Upper lobe of left lung (tissue), 4 donors: ENCODE measurements around the gene NCOR2.

Source experiments
- EP300 ChIP-seq, 4 donors: sonication (generic); formaldehyde crosslinking; IDR thresholded peaks; one replicate each; pipeline ENCODE4 v1.5.1; 2017; ENCODE audit warnings: antibody characterized with exemption in 4 of 4, control low read depth in 2 of 4
- POLR2A ChIP-seq, 4 donors: fragments of 450-650 bp; IDR thresholded peaks; one replicate each; pipeline ENCODE4 v1.5.1; 2016 to 2017; ENCODE audit warnings: antibody characterized with exemption in 4 of 4, mild to moderate bottlenecking in 2 of 4
- POLR2AphosphoS5 ChIP-seq, 2 donors: sonication (generic); formaldehyde crosslinking; IDR thresholded peaks; one replicate each; pipeline ENCODE4 v1.5.1; 2017; ENCODE audit warnings: antibody characterized with exemption in 2 of 2
- TF ChIP-seq, protein P1 (sequence below), 6 experiments: fragments of 450-650 bp in 4 of 6; fragments of 200-600 bp in 2 of 6; sonication (generic) in 2 of 6; IDR thresholded peaks; one replicate each; pipeline ENCODE4 v1.5.1; 2016 to 2019; ENCODE audit warnings: antibody characterized with exemption in 6 of 6

DNA sequence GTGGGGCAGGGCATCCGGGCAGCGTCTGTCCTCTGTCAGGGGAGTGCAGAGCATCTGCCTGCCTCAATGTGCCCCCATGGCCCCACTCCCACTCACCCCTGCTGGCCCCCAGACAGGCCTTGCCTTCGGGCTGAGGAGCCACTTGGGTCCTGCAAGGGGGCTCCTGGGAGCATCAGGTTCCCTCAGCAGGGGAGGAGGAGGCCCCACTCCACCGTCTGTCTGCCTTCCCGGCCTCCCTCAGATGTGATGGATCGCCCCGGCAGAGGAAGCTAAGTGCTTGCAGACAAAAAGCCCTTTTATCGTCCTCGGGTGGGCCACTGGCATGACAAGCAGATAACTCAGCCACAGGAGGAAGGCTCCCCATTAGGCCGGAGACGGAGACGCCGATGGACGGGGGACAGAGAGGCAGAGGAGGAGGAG lies 35.1 kb downstream of the NCOR2 start:
- TF ChIP-seq EP300 (IDR thresholded peaks at IDR 0.05) (no peak), POLR2A (IDR thresholded peaks at IDR 0.05) (no peak), POLR2AphosphoS5 (IDR thresholded peaks at IDR 0.05) (no peak)
- TF ChIP-seq, protein P1, sequence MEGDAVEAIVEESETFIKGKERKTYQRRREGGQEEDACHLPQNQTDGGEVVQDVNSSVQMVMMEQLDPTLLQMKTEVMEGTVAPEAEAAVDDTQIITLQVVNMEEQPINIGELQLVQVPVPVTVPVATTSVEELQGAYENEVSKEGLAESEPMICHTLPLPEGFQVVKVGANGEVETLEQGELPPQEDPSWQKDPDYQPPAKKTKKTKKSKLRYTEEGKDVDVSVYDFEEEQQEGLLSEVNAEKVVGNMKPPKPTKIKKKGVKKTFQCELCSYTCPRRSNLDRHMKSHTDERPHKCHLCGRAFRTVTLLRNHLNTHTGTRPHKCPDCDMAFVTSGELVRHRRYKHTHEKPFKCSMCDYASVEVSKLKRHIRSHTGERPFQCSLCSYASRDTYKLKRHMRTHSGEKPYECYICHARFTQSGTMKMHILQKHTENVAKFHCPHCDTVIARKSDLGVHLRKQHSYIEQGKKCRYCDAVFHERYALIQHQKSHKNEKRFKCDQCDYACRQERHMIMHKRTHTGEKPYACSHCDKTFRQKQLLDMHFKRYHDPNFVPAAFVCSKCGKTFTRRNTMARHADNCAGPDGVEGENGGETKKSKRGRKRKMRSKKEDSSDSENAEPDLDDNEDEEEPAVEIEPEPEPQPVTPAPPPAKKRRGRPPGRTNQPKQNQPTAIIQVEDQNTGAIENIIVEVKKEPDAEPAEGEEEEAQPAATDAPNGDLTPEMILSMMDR (IDR thresholded peaks at IDR 0.05), result no peak
